Endodermal cell (in vitro differentiated cells): ENCODE data around the gene ST6GAL1. TPM values are rescaled to one million over a fixed set of nuclear protein-coding genes. Genes with fewer than 3 reads are reported as not detected.
"Not testable (repeated sequence)": the region's sequence is repeated elsewhere in the genome, so short reads cannot be mapped to it uniquely, and the experiment has no call there.

ENCODE experiments used
- DNase-seq: peaks from one replicate; pipeline ENCODE4 v3.0.0-alpha.2; 2017
- H3K27ac ChIP-seq: 2 replicates; pipeline ENCODE4 v1.5.1; 2013; ENCODE audit warnings: mild to moderate bottlenecking, low read depth, low read length, moderate library complexity
- H3K27me3 ChIP-seq: 2 replicates; pipeline ENCODE4 v1.6.1; 2013; ENCODE audit warnings: mild to moderate bottlenecking, low read length, moderate library complexity; ENCODE audit not compliant: insufficient read depth, control insufficient read depth, poor library complexity, severe bottlenecking
- H3K36me3 ChIP-seq: 2 replicates; pipeline ENCODE4 v1.7.0; 2013; ENCODE audit warnings: mild to moderate bottlenecking, low read length, moderate library complexity; ENCODE audit not compliant: control insufficient read depth, insufficient read depth
- H3K4me1 ChIP-seq: one replicate; pipeline ENCODE4 v1.7.0; 2013; ENCODE audit warnings: low read length; ENCODE audit not compliant: control insufficient read depth, insufficient read depth
- H3K4me3 ChIP-seq: 2 replicates; pipeline ENCODE4 v1.5.1; 2013; ENCODE audit warnings: mild to moderate bottlenecking, low read length, moderate library complexity
- H3K9ac ChIP-seq: 2 replicates; pipeline ENCODE4 v1.6.1; 2013; ENCODE audit warnings: mild to moderate bottlenecking, low read length, moderate library complexity; ENCODE audit not compliant: poor library complexity, severe bottlenecking; ENCODE audit errors: extremely low read depth
- H3K9me3 ChIP-seq: 2 replicates; pipeline ENCODE4 v1.6.1; 2013; ENCODE audit warnings: mild to moderate bottlenecking, low read length, moderate library complexity; ENCODE audit not compliant: control insufficient read depth
- H3K27ac Mint-ChIP-seq: 2 replicates; pipeline ENCODE4 v1.8.0; 2020; ENCODE audit warnings: mixed read lengths
- H3K27me3 Mint-ChIP-seq: 2 replicates; pipeline ENCODE4 v1.8.0; 2021; ENCODE audit warnings: mild to moderate bottlenecking, mixed read lengths; ENCODE audit not compliant: insufficient read depth
- H3K36me3 Mint-ChIP-seq: 2 replicates; pipeline ENCODE4 v1.8.0; 2020; ENCODE audit warnings: low read depth, mixed read lengths
- H3K4me1 Mint-ChIP-seq: 2 replicates; pipeline ENCODE4 v1.8.0; 2020; ENCODE audit warnings: mixed read lengths
- H3K4me3 Mint-ChIP-seq: 2 replicates; pipeline ENCODE4 v1.8.0; 2020; ENCODE audit warnings: mild to moderate bottlenecking, moderate library complexity, mixed read lengths
- H3K9me3 Mint-ChIP-seq: 2 replicates; pipeline ENCODE4 v1.8.0; 2020; ENCODE audit warnings: mild to moderate bottlenecking, mixed read lengths
- WGBS, 2 experiments: methylation state at CpG; one replicate each; pipeline versions ENCODE4 v1.1.5 to v1.1.7; 2013; ENCODE audit warnings: missing lambda C conversion rate in 2 of 2, mixed read lengths in 1 of 2; ENCODE audit not compliant: insufficient coverage in 1 of 2, insufficient read length in 1 of 2; 5-methylcytosine and 5-hydroxymethylcytosine counted together
- total RNA-seq, 2 donors: library from RNA; stranded (reverse); fragmentation: NEBNext Ultra II Directional in 1 of 2; extraction: Animal tissue kit (Norgen Biotek cat#: 25700) in 1 of 2; gene quantifications; 2 replicates in 1 of 2; 3 replicates in 1 of 2; pipeline ENCODE4 v1.2.1, GENCODE V29; 2021
- TF ChIP-seq, protein P1 (sequence below): fragments of 200-600 bp; sonication (generic); conservative IDR thresholded peaks from 2 replicates; pipeline ENCODE4 v1.5.0; 2021; ENCODE audit warnings: antibody characterized with exemption, mild to moderate bottlenecking

Gene ST6GAL1
- total RNA-seq, 2 donors from 2014 or later: 79.3 to 82.4 TPM

DNA sequence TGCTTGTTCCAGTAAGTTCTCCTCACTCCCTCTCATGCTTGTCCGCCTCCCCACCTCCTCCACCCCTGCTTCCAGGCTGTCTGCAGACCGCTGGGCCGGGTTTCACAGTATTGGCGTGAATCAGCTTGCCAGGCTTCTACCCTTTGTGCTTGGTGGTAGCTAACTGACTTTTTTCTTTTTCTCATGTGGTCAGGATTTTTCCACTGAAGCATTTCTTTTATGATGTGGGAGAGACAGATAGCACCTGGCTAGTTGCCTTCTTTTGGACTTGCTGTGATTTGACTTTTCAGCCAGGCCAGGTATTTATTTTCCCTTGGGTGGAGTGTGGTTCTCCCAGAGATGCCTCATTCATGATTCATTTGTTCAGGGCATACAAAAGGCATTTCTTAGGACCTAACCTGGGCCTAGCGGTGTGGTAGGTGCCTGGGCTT is 60.6 kb downstream of the ST6GAL1 start:
- Histone ChIP-seq H3K4me3 (no peak overlapping the region), H3K27me3 (no peaks in the 10 kb centered on the region), H3K36me3 (peaks cover 16% of the 10 kb centered on the region), H3K4me1 (no peaks in the 10 kb centered on the region), H3K27ac (no peak overlapping the region), H3K9me3 (no peaks in the 10 kb centered on the region), H3K9ac (no peak overlapping the region)
- peak overlapping the region; percentile 19 for H3K27ac Mint-ChIP-seq
- H3K4me1 Mint-ChIP-seq: peaks cover 14% of the 10 kb centered on the region
- H3K27me3 Mint-ChIP-seq: no peaks in the 10 kb centered on the region
- no peak for DNase-seq
- H3K9me3 Mint-ChIP-seq: no peaks in the 10 kb centered on the region
- peaks cover 29% of the 10 kb centered on the region for H3K36me3 Mint-ChIP-seq
- no peak overlapping the region for H3K4me3 Mint-ChIP-seq
- TF ChIP-seq, protein P1, sequence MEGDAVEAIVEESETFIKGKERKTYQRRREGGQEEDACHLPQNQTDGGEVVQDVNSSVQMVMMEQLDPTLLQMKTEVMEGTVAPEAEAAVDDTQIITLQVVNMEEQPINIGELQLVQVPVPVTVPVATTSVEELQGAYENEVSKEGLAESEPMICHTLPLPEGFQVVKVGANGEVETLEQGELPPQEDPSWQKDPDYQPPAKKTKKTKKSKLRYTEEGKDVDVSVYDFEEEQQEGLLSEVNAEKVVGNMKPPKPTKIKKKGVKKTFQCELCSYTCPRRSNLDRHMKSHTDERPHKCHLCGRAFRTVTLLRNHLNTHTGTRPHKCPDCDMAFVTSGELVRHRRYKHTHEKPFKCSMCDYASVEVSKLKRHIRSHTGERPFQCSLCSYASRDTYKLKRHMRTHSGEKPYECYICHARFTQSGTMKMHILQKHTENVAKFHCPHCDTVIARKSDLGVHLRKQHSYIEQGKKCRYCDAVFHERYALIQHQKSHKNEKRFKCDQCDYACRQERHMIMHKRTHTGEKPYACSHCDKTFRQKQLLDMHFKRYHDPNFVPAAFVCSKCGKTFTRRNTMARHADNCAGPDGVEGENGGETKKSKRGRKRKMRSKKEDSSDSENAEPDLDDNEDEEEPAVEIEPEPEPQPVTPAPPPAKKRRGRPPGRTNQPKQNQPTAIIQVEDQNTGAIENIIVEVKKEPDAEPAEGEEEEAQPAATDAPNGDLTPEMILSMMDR: no peak
- WGBS, 2 experiments: 95 to 100% methylated on average over 1 to 5 of the region's 5 CpGs

GRCh38 chr3:186991470-186991869 is 61.1 kb downstream of the ST6GAL1 start:
- H3K4me3 ChIP-seq: no peak overlapping the region
- H3K4me1 ChIP-seq: no peaks in the 10 kb centered on the region
- Mint-ChIP-seq H3K36me3 (peaks cover 26% of the 10 kb centered on the region), H3K4me1 (peaks cover 18% of the 10 kb centered on the region), H3K9me3 (no peaks in the 10 kb centered on the region), H3K4me3 (no peak overlapping the region), H3K27ac (peak overlapping the region; percentile 19), H3K27me3 (no peaks in the 10 kb centered on the region)
- TF ChIP-seq, protein P1: no peak
- H3K27me3 ChIP-seq: no peaks in the 10 kb centered on the region
- no peak overlapping the region for H3K9ac ChIP-seq
- no peaks in the 10 kb centered on the region for H3K9me3 ChIP-seq
- no peak for DNase-seq
- peaks cover 18% of the 10 kb centered on the region for H3K36me3 ChIP-seq
- WGBS, 2 experiments: 98% methylated on average over 4 of the region's 4 CpGs; no CpG with 5 or more reads in 1 of the 2 experiments
- no peak overlapping the region for H3K27ac ChIP-seq

DNA sequence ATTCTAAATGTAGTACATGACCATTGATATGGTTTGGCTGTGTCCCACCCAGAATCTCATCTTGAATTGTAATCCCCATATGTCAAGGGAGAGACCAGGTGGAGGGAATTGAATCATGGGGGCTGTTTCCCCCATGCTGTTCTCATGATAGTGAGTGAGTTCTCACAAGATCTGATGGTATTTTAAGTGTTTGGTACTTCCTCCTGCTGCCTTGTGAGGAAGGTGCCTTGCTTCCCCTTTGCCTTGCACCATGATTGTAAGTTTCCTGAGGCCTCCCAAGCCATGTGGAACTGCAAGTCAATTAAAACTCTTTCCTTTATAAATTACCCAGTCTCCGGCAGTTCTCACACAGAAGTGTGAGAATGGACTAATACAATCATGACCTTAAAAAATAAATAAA is 61.8 kb downstream of the ST6GAL1 start:
- not testable (repeated sequence) for H3K27ac Mint-ChIP-seq, H3K27me3 Mint-ChIP-seq, H3K27ac ChIP-seq, H3K9ac ChIP-seq, H3K4me3 ChIP-seq, H3K4me3 Mint-ChIP-seq, H3K9me3 ChIP-seq, DNase-seq, H3K4me1 ChIP-seq, H3K27me3 ChIP-seq, H3K9me3 Mint-ChIP-seq
- H3K36me3 Mint-ChIP-seq: peaks cover 25% of the 10 kb centered on the region
- no CpG with 5 or more reads among the region's 1 CpG for WGBS, 2 experiments
- peaks cover 22% of the 10 kb centered on the region for H3K36me3 ChIP-seq
- H3K4me1 Mint-ChIP-seq: peaks cover 20% of the 10 kb centered on the region

DNA sequence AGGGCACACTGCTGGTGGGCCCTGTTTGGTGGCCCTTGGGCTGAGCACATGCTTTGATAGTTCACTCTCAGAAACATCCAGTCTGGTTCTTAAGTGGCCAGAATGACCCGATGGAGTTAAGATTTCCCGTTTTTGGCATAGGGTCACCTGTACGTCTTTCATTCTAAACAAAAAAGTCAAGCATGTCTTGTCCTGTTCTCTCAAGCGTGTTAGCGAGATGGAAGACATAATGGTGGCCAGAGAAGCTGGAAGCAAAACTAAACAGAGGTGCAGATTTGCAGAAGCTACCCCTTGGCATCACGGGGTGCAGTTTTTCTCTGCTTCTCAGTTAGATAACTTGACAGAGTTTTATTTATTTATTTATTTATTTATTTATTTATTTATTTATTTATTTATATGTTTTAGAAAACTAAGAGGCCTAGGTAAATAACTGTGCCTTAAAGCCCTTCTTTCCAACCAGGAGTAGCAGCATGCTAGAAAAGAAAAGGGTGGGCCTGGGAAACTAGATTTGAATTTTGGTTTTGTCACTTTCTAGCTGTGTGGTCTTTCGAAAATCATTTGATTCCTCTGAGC is 63.0 kb downstream of the ST6GAL1 start:
- H3K36me3 Mint-ChIP-seq: peaks cover 25% of the 10 kb centered on the region
- no peak for DNase-seq
- H3K4me3 Mint-ChIP-seq: no peak overlapping the region
- TF ChIP-seq, protein P1: no peak
- WGBS, 2 experiments: 94 to 100% methylated on average over 5 to 7 of the region's 7 CpGs
- H3K9me3 Mint-ChIP-seq: no peaks in the 10 kb centered on the region
- Histone ChIP-seq H3K36me3 (peaks cover 22% of the 10 kb centered on the region), H3K4me3 (no peak overlapping the region), H3K27ac (no peak overlapping the region), H3K9ac (no peak overlapping the region), H3K27me3 (no peaks in the 10 kb centered on the region), H3K9me3 (no peaks in the 10 kb centered on the region), H3K4me1 (no peaks in the 10 kb centered on the region)
- no peak overlapping the region for H3K27ac Mint-ChIP-seq
- peaks cover 16% of the 10 kb centered on the region for H3K4me1 Mint-ChIP-seq
- H3K27me3 Mint-ChIP-seq: no peaks in the 10 kb centered on the region
